ENCODE results near the gene ARL5B.

ARL5B gene

DNA sequence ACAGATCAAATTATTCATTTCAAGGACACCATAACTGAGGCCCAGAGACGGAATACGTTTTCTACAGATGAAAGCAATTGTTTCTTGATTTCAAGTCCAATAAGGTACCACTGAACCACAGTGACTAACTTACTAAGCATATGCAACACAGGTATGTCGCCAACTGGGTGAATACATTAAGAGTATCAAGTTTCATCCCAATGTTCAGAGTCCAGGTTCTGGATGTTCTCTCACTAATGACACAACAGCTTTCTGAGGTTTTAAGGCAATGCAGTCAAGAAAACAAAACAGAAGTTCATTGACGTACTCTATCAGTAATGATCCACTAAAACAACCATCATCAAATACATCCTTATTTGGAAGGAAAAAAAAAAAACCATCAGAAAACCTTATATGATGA lies 43.6 kb upstream of the ARL5B start:
- peaks cover 4% of the 10 kb centered on the region; the same call in 1 of the 2 replicates for H3K36me3 ChIP-seq (ENCODE audit: low read length)
- no peaks in the 10 kb centered on the region for H3K79me2 ChIP-seq (ENCODE audit: insufficient read depth, low read length)
- H4K20me1 ChIP-seq (ENCODE audit: low read depth, low read length): no peaks in the 10 kb centered on the region
- TF ChIP-seq, protein P1, sequence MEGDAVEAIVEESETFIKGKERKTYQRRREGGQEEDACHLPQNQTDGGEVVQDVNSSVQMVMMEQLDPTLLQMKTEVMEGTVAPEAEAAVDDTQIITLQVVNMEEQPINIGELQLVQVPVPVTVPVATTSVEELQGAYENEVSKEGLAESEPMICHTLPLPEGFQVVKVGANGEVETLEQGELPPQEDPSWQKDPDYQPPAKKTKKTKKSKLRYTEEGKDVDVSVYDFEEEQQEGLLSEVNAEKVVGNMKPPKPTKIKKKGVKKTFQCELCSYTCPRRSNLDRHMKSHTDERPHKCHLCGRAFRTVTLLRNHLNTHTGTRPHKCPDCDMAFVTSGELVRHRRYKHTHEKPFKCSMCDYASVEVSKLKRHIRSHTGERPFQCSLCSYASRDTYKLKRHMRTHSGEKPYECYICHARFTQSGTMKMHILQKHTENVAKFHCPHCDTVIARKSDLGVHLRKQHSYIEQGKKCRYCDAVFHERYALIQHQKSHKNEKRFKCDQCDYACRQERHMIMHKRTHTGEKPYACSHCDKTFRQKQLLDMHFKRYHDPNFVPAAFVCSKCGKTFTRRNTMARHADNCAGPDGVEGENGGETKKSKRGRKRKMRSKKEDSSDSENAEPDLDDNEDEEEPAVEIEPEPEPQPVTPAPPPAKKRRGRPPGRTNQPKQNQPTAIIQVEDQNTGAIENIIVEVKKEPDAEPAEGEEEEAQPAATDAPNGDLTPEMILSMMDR (IDR thresholded peaks at IDR 0.05; ENCODE audit: insufficient read depth, low read length, poor library complexity, severe bottlenecking): no peak
- TF ChIP-seq EZH2phosphoT487 (conservative IDR thresholded peaks at IDR 0.05; ENCODE audit: low read length): no peak
- H3K27ac ChIP-seq (ENCODE audit: low read depth, low read length): no peak overlapping the region
- no peaks in the 10 kb centered on the region for H3F3A ChIP-seq (ENCODE audit: insufficient read depth)
- no peak overlapping the region for H3K4me2 ChIP-seq (ENCODE audit: low read depth, low read length, poor library complexity, severe bottlenecking)
- H2AFZ ChIP-seq (ENCODE audit: low read depth, low read length, severe bottlenecking): no peak overlapping the region
- no peaks in the 10 kb centered on the region for H3K9me3 ChIP-seq (ENCODE audit: insufficient read depth, low read length)
- H3K9me2 ChIP-seq (replicated peaks; ENCODE audit: insufficient read depth, low read length): no peaks in the 10 kb centered on the region
- H3K27me3 ChIP-seq (ENCODE audit: low read length): no peaks in the 10 kb centered on the region
- no peak overlapping the region for H3K4me3 ChIP-seq (ENCODE audit: insufficient read depth, low read length, poor library complexity, severe bottlenecking)
- no peak overlapping the region for H3K9ac ChIP-seq (ENCODE audit: low read length)

DNA sequence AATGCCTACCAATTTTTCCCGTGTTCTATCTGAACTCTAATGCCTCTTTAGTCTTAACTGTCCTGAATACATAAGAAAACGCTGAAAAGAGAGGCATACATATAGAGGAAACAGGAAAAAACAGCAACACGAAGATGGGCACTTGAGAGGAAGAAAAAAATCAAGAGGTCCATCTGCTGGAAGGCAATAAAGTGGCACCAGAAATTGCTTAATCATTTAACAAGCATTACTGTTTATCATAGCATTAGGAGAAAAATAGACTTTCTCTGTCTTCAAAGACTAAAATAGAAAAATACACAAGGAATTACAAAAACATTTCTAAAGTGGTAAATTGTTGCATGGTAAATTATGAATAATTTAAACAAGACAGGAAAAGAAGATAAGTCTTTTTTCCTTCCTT lies 42.9 kb upstream of the ARL5B start:
- H3K79me2 ChIP-seq (ENCODE audit: insufficient read depth, low read length): no peaks in the 10 kb centered on the region
- no peaks in the 10 kb centered on the region for H3K9me3 ChIP-seq (ENCODE audit: insufficient read depth, low read length)
- no peak overlapping the region for H3K9ac ChIP-seq (ENCODE audit: low read length)
- H3K27me3 ChIP-seq (ENCODE audit: low read length): no peaks in the 10 kb centered on the region
- H3K9me2 ChIP-seq (replicated peaks; ENCODE audit: insufficient read depth, low read length): no peaks in the 10 kb centered on the region
- TF ChIP-seq, protein P1 (IDR thresholded peaks at IDR 0.05; ENCODE audit: insufficient read depth, low read length, poor library complexity, severe bottlenecking): no peak
- no peak for TF ChIP-seq EZH2phosphoT487 (conservative IDR thresholded peaks at IDR 0.05; ENCODE audit: low read length)
- no peak overlapping the region for H3K4me2 ChIP-seq (ENCODE audit: low read depth, low read length, poor library complexity, severe bottlenecking)
- no peak overlapping the region for H2AFZ ChIP-seq (ENCODE audit: low read depth, low read length, severe bottlenecking)
- H3K4me3 ChIP-seq (ENCODE audit: insufficient read depth, low read length, poor library complexity, severe bottlenecking): no peak overlapping the region
- no peaks in the 10 kb centered on the region for H4K20me1 ChIP-seq (ENCODE audit: low read depth, low read length)
- H3K27ac ChIP-seq (ENCODE audit: low read depth, low read length): no peak overlapping the region
- H3K36me3 ChIP-seq (ENCODE audit: low read length): peaks cover 7% of the 10 kb centered on the region; the same call in 1 of the 2 replicates
- H3F3A ChIP-seq (ENCODE audit: insufficient read depth): no peaks in the 10 kb centered on the region

DNA sequence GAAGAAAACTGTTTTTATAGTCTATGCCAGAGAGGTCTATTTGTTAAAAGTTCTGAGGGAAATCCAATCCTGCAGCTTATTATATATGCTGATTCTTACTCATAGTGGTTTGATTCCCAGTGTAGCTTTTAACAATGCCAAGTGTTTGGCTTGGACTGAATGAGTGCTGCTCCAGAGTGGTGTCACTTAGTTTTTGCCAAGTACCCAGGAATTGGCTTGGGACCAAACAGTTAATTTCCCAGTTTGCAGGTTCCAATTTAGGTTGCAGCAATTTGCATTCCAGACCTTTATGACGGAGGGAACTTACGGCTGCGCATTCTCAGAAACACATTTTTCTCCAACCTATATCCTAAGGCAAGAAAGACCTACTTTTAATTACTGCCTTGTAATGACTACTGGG lies 40.2 kb upstream of the ARL5B start:
- H3K4me2 ChIP-seq (ENCODE audit: low read depth, low read length, poor library complexity, severe bottlenecking): no peak overlapping the region
- TF ChIP-seq, protein P1 (IDR thresholded peaks at IDR 0.05; ENCODE audit: insufficient read depth, low read length, poor library complexity, severe bottlenecking): no peak
- TF ChIP-seq EZH2phosphoT487 (conservative IDR thresholded peaks at IDR 0.05; ENCODE audit: low read length): no peak
- H2AFZ ChIP-seq (ENCODE audit: low read depth, low read length, severe bottlenecking): no peak overlapping the region
- peaks cover 9% of the 10 kb centered on the region; the same call in 1 of the 2 replicates for H3K36me3 ChIP-seq (ENCODE audit: low read length)
- H3F3A ChIP-seq (ENCODE audit: insufficient read depth): no peaks in the 10 kb centered on the region
- H3K9ac ChIP-seq (ENCODE audit: low read length): no peak overlapping the region
- H3K9me2 ChIP-seq (replicated peaks; ENCODE audit: insufficient read depth, low read length): no peaks in the 10 kb centered on the region
- H3K27ac ChIP-seq (ENCODE audit: low read depth, low read length): no peak overlapping the region
- H3K27me3 ChIP-seq (ENCODE audit: low read length): no peaks in the 10 kb centered on the region
- no peak overlapping the region for H3K4me3 ChIP-seq (ENCODE audit: insufficient read depth, low read length, poor library complexity, severe bottlenecking)
- H3K79me2 ChIP-seq (ENCODE audit: insufficient read depth, low read length): no peaks in the 10 kb centered on the region
- H4K20me1 ChIP-seq (ENCODE audit: low read depth, low read length): no peaks in the 10 kb centered on the region
- H3K9me3 ChIP-seq (ENCODE audit: insufficient read depth, low read length): no peaks in the 10 kb centered on the region
